HL-60 (cell line): ENCODE data around the gene GABPB1.

Experiments used
- CTCF ChIP-seq: IDR thresholded peaks from one replicate; pipeline ENCODE4 v1.5.1; 2011; ENCODE audit warnings: low read length, control low read depth, inconsistent platforms; ENCODE audit not compliant: insufficient read depth
- GABPA ChIP-seq: IDR thresholded peaks from 2 replicates; pipeline ENCODE4 v1.6.1; 2012; ENCODE audit warnings: low read depth
- POLR2AphosphoS5 ChIP-seq: IDR thresholded peaks from 2 replicates; pipeline ENCODE4 v1.6.1; 2012; ENCODE audit warnings: low read depth
- SPI1 ChIP-seq: IDR thresholded peaks from 2 replicates; pipeline ENCODE4 v1.6.1; 2012; ENCODE audit warnings: low read depth, mild to moderate bottlenecking, borderline replicate concordance
- TF ChIP-seq, protein P1 (sequence below): IDR thresholded peaks from 2 replicates; pipeline ENCODE4 v1.6.1; 2012; ENCODE audit warnings: low read depth; ENCODE audit not compliant: insufficient replicate concordance

DNA sequence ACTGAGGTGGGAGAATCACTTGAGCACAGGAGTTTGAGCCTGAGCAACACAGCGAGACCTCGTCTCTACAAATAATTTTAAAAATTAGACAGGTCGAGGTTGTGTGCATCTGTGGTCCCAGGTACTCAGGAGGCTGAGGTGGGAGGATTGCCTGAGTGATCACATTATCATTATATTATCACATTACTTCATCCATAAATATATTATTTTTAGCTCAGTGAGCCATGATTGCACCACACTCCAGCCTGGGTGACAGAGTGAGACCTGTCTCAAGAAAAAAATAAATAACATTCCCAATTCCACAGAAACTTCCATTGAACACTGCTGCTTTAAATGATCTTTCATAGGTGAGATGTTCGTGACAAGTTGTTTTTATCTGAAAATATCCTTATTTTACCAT lies 21.8 kb downstream of the GABPB1 start:
- TF ChIP-seq CTCF (no peak), SPI1 (no peak), POLR2AphosphoS5 (no peak), GABPA (no peak)
- TF ChIP-seq, protein P1, sequence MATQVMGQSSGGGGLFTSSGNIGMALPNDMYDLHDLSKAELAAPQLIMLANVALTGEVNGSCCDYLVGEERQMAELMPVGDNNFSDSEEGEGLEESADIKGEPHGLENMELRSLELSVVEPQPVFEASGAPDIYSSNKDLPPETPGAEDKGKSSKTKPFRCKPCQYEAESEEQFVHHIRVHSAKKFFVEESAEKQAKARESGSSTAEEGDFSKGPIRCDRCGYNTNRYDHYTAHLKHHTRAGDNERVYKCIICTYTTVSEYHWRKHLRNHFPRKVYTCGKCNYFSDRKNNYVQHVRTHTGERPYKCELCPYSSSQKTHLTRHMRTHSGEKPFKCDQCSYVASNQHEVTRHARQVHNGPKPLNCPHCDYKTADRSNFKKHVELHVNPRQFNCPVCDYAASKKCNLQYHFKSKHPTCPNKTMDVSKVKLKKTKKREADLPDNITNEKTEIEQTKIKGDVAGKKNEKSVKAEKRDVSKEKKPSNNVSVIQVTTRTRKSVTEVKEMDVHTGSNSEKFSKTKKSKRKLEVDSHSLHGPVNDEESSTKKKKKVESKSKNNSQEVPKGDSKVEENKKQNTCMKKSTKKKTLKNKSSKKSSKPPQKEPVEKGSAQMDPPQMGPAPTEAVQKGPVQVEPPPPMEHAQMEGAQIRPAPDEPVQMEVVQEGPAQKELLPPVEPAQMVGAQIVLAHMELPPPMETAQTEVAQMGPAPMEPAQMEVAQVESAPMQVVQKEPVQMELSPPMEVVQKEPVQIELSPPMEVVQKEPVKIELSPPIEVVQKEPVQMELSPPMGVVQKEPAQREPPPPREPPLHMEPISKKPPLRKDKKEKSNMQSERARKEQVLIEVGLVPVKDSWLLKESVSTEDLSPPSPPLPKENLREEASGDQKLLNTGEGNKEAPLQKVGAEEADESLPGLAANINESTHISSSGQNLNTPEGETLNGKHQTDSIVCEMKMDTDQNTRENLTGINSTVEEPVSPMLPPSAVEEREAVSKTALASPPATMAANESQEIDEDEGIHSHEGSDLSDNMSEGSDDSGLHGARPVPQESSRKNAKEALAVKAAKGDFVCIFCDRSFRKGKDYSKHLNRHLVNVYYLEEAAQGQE, result no peak
